ENCODE results near the gene ARL8A. TPM values are rescaled to one million over a fixed set of nuclear protein-coding genes. Genes with fewer than 3 reads are reported as not detected.
"Not testable (repeated sequence)": the region's sequence is repeated elsewhere in the genome, so short reads cannot be mapped to it uniquely, and the experiment has no call there.

The ARL8A gene
- total and polyA plus RNA-seq, 2 donors (not counting 1 experiment from before 2014, with no cell fraction given) = 18.7 to 35.8 TPM

- no peak for DNase-seq (ENCODE audit: low read depth in 2 of 2)
- H3K4me3 ChIP-seq (replicated peaks in 1 of 4; ENCODE audit: control extremely low read depth in 1 of 4, insufficient read depth in 1 of 4, low read depth in 3 of 4, low read length in 4 of 4) = no peak overlapping the region
- no peak overlapping the region for H3K4me2 ChIP-seq (ENCODE audit: extremely low read depth, insufficient read depth, low read length)
- H4K20me1 ChIP-seq (ENCODE audit: control insufficient read depth, extremely low read depth, insufficient read depth, low read length) = no peaks in the 10 kb centered on the region
- no peak overlapping the region for H3K27ac ChIP-seq (ENCODE audit: insufficient read depth, low read length)
- H3K9ac ChIP-seq (ENCODE audit: insufficient read depth, low read length) = no peak overlapping the region
- TF ChIP-seq CTCF (conservative IDR thresholded peaks at IDR 0.05 in 1 of 2, IDR thresholded peaks at IDR 0.05 in 1 of 2; ENCODE audit: low read depth in 1 of 2, low read length in 2 of 2) (no peak), EZH2 (IDR thresholded peaks at IDR 0.05; ENCODE audit: low read length, missing control alignments) (no peak)
- H3K36me3 ChIP-seq (ENCODE audit: control insufficient read depth, insufficient read depth, low read length) = no peaks in the 10 kb centered on the region
- no peaks in the 10 kb centered on the region for H3K79me2 ChIP-seq (ENCODE audit: control insufficient read depth, insufficient read depth, low read length)
- no peaks in the 10 kb centered on the region for H3K9me3 ChIP-seq (ENCODE audit: control insufficient read depth, insufficient read depth, low read depth, low read length)
- no peaks in the 10 kb centered on the region for H3K4me1 ChIP-seq (ENCODE audit: control insufficient read depth, extremely low read depth, insufficient read depth, low read length)
- H2AFZ ChIP-seq (ENCODE audit: low read length) = no peak overlapping the region
- peaks cover 28% of the 10 kb centered on the region for H3K27me3 ChIP-seq (ENCODE audit: control insufficient read depth, insufficient read depth, low read length)
Measured at GRCh38 chr1:202181586-202181985, 37.0 kb upstream of the ARL8A start.

GRCh38 chr1:202180751-202181139 is 36.2 kb upstream of the ARL8A start:
- H3K9me3 ChIP-seq (ENCODE audit: control insufficient read depth, insufficient read depth, low read depth, low read length); DNase-seq (ENCODE audit: low read depth in 2 of 2): not testable (repeated sequence)

GRCh38 chr1:202179828-202180750 is 35.6 kb upstream of the ARL8A start:
- H3K9ac ChIP-seq (ENCODE audit: insufficient read depth, low read length) = no peak overlapping the region
- no peak for DNase-seq (ENCODE audit: low read depth in 2 of 2)
- H3K79me2 ChIP-seq (ENCODE audit: control insufficient read depth, insufficient read depth, low read length) = no peaks in the 10 kb centered on the region
- no peaks in the 10 kb centered on the region for H3K36me3 ChIP-seq (ENCODE audit: control insufficient read depth, insufficient read depth, low read length)
- no peak overlapping the region for H3K27ac ChIP-seq (ENCODE audit: insufficient read depth, low read length)
- no peak overlapping the region for H2AFZ ChIP-seq (ENCODE audit: low read length)
- H3K4me3 ChIP-seq (replicated peaks in 1 of 4; ENCODE audit: control extremely low read depth in 1 of 4, insufficient read depth in 1 of 4, low read depth in 3 of 4, low read length in 4 of 4) = no peak overlapping the region
- no peaks in the 10 kb centered on the region for H4K20me1 ChIP-seq (ENCODE audit: control insufficient read depth, extremely low read depth, insufficient read depth, low read length)
- no peak for TF ChIP-seq CTCF (conservative IDR thresholded peaks at IDR 0.05 in 1 of 2, IDR thresholded peaks at IDR 0.05 in 1 of 2; ENCODE audit: low read depth in 1 of 2, low read length in 2 of 2)
- TF ChIP-seq EZH2 (IDR thresholded peaks at IDR 0.05; ENCODE audit: low read length, missing control alignments) = no peak
- H3K27me3 ChIP-seq (ENCODE audit: control insufficient read depth, insufficient read depth, low read length) = peaks cover 24% of the 10 kb centered on the region
- H3K4me2 ChIP-seq (ENCODE audit: extremely low read depth, insufficient read depth, low read length) = no peak overlapping the region
- no peaks in the 10 kb centered on the region for H3K4me1 ChIP-seq (ENCODE audit: control insufficient read depth, extremely low read depth, insufficient read depth, low read length)
- H3K9me3 ChIP-seq (ENCODE audit: control insufficient read depth, insufficient read depth, low read depth, low read length) = no peaks in the 10 kb centered on the region

More at GRCh38 chr1:202180751-202181139, 36.2 kb upstream of the ARL8A start:
- not testable (repeated sequence) for H2AFZ ChIP-seq (ENCODE audit: low read length); H3K4me2 ChIP-seq (ENCODE audit: extremely low read depth, insufficient read depth, low read length); H3K4me1 ChIP-seq (ENCODE audit: control insufficient read depth, extremely low read depth, insufficient read depth, low read length); H3K4me3 ChIP-seq (replicated peaks in 1 of 4; ENCODE audit: control extremely low read depth in 1 of 4, insufficient read depth in 1 of 4, low read depth in 3 of 4, low read length in 4 of 4); H3K27ac ChIP-seq (ENCODE audit: insufficient read depth, low read length); H3K9ac ChIP-seq (ENCODE audit: insufficient read depth, low read length); H3K79me2 ChIP-seq (ENCODE audit: control insufficient read depth, insufficient read depth, low read length); H3K36me3 ChIP-seq (ENCODE audit: control insufficient read depth, insufficient read depth, low read length); H4K20me1 ChIP-seq (ENCODE audit: control insufficient read depth, extremely low read depth, insufficient read depth, low read length)
- peaks cover 26% of the 10 kb centered on the region for H3K27me3 ChIP-seq (ENCODE audit: control insufficient read depth, insufficient read depth, low read length)

Measured in fibroblast of lung (primary cell).